ENCODE data around the gene SORL1.

DNA sequence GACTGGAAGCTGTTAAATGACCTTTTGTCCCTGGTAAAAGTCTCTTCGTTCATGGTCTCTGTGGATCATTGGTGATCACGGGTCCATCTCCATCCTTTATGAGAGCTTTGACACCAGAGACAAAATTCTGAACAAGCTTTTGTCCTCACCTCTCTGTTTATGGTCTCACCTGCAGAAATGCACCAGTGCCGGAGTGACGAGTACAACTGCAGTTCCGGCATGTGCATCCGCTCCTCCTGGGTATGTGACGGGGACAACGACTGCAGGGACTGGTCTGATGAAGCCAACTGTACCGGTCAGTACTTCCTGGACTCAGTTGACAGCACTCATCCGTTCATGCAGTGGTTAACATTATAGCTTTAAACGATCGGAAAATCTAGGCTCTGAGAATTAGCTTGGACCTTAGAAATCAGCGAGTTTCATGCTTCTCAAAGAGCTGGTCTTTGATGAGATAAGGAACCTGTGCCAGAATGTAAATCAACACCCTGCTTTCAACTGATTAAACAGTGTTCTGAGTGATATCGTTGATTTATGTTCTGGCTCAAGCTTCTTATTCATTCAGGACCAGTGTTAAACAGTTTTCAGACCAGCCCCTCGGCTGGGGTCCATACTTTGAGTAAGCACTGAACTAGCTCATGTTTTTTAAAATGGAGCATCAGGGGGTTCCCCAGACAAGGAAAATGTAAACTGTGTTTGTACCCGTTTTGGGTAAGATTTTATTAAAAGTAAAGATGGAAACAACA, 125.2 kb downstream of the SORL1 start:
- TF ChIP-seq CTCF (IDR thresholded peaks at IDR 0.05; ENCODE audit: low read length): no peak
- TF ChIP-seq EZH2 (IDR thresholded peaks at IDR 0.05; ENCODE audit: borderline replicate concordance, low read length): no peak
